GM12891 (cell line): ENCODE measurements around the gene SMURF2.

Experiments
- POLR2A ChIP-seq: IDR thresholded peaks from 2 replicates; pipeline ENCODE4 v1.6.1; 2011; ENCODE audit warnings: low read depth, low read length, control low read depth
- TAF1 ChIP-seq: IDR thresholded peaks from 2 replicates; pipeline ENCODE4 v1.6.1; 2011; ENCODE audit warnings: low read depth, low read length, control low read depth

DNA sequence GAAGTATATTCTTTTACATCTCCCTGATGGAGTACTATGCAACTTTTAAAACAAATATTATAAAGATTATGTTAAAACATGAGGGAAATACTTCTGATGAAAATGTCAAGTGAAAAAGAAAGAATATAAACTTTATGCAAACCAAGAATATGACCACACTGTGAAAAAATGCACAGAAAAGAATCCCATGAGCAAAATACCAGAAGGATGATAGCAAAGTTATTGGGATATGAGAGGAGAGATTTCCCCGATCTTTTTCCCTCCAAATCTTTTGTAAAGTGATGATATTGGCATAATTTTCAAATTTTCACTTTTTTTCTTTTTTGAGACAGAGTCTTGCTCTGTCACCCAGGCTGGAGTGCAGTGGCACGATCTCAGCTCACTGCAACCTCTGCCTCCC is 36.6 kb upstream of the SMURF2 start:
- TF ChIP-seq TAF1 (no peak), POLR2A (no peak)
